Measurements from ENCODE around the gene DNAJC5.
"Not testable (repeated sequence)": the region's sequence is repeated elsewhere in the genome, so short reads cannot be mapped to it uniquely, and the experiment has no call there.

DNAJC5 gene

GRCh38 chr20:63894358-63895201, at the start of gene DNAJC5:
Gene DNAJC5 (plus strand): TSS chr20:63895126. CDS start chr20:63928346, 33,220 bp downstream.
- DNase-seq (ENCODE audit: low read depth) = peak; percentile 94

- no peak for DNase-seq (ENCODE audit: low read depth)
Measured at GRCh38 chr20:63846128-63846771, 48.7 kb upstream of the DNAJC5 start.

- DNase-seq (ENCODE audit: low read depth) = no peak
Measured at GRCh38 chr20:63846888-63847236, 48.1 kb upstream of the DNAJC5 start.

- no peak for DNase-seq (ENCODE audit: low read depth)
Measured at GRCh38 chr20:63847237-63848002, 47.5 kb upstream of the DNAJC5 start.

GRCh38 chr20:63848003-63848911, 46.7 kb upstream of the DNAJC5 start:
- DNase-seq (ENCODE audit: low read depth) = no peak

GRCh38 chr20:63850689-63851547, 44.0 kb upstream of the DNAJC5 start:
- no peak for DNase-seq (ENCODE audit: low read depth)

- DNase-seq (ENCODE audit: low read depth) = not testable (repeated sequence)
Measured at GRCh38 chr20:63851548-63851943, 43.4 kb upstream of the DNAJC5 start.

GRCh38 chr20:63853733-63854068, 41.2 kb upstream of the DNAJC5 start:
- DNase-seq (ENCODE audit: low read depth) = not testable (repeated sequence)

GRCh38 chr20:63854069-63854765, 40.7 kb upstream of the DNAJC5 start:
- no peak for DNase-seq (ENCODE audit: low read depth)

GRCh38 chr20:63854766-63855362, 40.1 kb upstream of the DNAJC5 start:
- no peak for DNase-seq (ENCODE audit: low read depth)

GRCh38 chr20:63855363-63856097, 39.4 kb upstream of the DNAJC5 start:
- no peak for DNase-seq (ENCODE audit: low read depth)

GRCh38 chr20:63856098-63856511, 38.8 kb upstream of the DNAJC5 start:
- DNase-seq (ENCODE audit: low read depth) = no peak

GRCh38 chr20:63857764-63858392, 37.0 kb upstream of the DNAJC5 start:
- no peak for DNase-seq (ENCODE audit: low read depth)

- no peak for DNase-seq (ENCODE audit: low read depth)
Measured at GRCh38 chr20:63858393-63859165, 36.3 kb upstream of the DNAJC5 start.

GRCh38 chr20:63859166-63859699, 35.7 kb upstream of the DNAJC5 start:
- no peak for DNase-seq (ENCODE audit: low read depth)

GRCh38 chr20:63860325-63861051, 34.4 kb upstream of the DNAJC5 start:
- DNase-seq (ENCODE audit: low read depth) = no peak

Data from activated T-cell treated with anti-CD3 and anti-CD28 coated beads for 1 hour (primary cell).